Measurements from ENCODE around the gene BICRAL.

Gene BICRAL

DNA sequence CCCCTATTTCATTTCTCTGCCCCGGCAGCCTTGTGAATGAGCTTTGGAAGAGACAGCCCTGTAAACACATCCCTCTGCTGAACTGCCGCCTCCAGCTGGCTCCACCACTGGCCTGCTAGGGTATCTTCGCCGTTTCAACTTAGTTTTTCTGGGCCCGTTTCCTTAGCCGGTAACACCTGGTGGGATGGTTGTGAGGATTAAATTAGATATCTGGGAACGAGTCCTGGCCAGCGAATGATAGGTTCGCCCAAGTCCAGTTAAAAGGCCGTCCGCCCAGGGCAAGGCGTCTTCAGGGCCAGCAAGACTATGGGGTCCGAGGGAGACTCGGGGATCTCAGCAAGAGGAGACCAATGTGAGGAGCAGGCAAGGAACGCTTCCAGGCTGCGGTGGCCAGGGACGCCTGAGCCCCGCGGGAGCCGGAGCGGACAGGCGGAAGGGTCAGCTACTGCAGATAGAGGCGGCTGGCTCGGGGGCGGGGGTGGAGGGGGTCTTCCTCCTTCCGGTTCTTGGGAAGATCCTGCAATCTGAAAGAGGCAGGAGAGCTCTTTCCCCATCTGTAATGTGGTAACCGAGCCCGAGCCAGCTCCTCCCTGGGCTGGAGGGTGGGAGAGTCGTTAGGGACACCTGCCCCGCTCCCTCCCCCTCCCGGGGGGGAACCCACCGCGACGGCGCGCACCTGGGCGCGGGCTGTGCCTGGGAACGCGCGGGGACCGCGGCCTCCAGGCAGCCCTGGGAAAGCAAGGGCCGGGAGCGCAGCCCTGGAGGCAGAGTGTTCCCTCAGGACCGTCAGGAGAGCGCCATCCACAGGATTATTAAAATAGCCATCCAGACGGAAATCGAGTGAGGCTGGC lies 129.5 kb downstream of the BICRAL start:
- Mint-ChIP-seq H3K9me3 (no peaks in the 10 kb centered on the region), H3K27me3 (peaks cover 28% of the 10 kb centered on the region), H3K27ac (peak overlapping the region; percentile 26 to 90), H3K4me3 (peak overlapping the region; percentile 47 to 71), H3K4me1 (peaks cover 14% of the 10 kb centered on the region)
- ATAC-seq (no peak), DNase-seq (no peak)

GRCh38 chr6:42914546-42914945 lies 132.7 kb downstream of the BICRAL start:
- no peak overlapping the region for H3K4me3 Mint-ChIP-seq
- no peak overlapping the region for H3K27ac Mint-ChIP-seq
- peaks cover 29% of the 10 kb centered on the region for H3K27me3 Mint-ChIP-seq
- no peak for ATAC-seq
- H3K9me3 Mint-ChIP-seq: no peaks in the 10 kb centered on the region
- no peak for DNase-seq
- peaks cover 15% of the 10 kb centered on the region for H3K4me1 Mint-ChIP-seq

- Mint-ChIP-seq H3K27me3 (peaks cover 29% of the 10 kb centered on the region), H3K9me3 (no peaks in the 10 kb centered on the region), H3K27ac (peak within 1 kb of the TSS in 1 of 2 donors; percentile 71), H3K4me3 (no peak within 1 kb of the TSS), H3K4me1 (peaks cover 15% of the 10 kb centered on the region)
- no peak for DNase-seq
- ATAC-seq: peak; percentile 42
These were observed 133.9 kb downstream of the BICRAL start, which contains the start of gene PTCRA for GRCh38 chr6:42915732-42916131. Gene PTCRA, plus strand, starts transcription at chr6:42916053. Its CDS starts 17 bp downstream, at chr6:42916070.

DNA sequence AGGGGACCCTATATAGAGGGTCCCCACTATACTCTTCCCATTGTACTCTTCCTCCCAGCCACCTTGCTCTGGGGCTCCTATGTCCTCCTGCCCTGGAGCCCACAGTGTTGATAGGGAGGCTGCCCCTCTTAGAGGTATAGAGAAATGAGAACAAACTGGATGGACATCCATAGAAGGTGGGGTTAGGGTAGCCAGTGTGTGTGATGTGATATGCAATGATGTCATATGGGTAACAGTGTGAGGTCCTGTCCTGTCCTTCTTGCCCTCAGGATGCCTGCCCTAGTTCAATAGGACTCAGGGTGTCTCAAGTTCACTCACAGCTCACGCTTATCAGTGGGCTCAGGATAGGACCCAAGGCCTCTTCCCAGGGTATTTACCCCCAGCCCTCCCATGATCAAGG lies 134.4 kb downstream of the BICRAL start:
- H3K9me3 Mint-ChIP-seq: no peaks in the 10 kb centered on the region
- H3K27me3 Mint-ChIP-seq: peaks cover 24% of the 10 kb centered on the region
- no peak overlapping the region for H3K4me3 Mint-ChIP-seq
- no peak for DNase-seq
- ATAC-seq: peak; percentile 74
- H3K27ac Mint-ChIP-seq: peak overlapping the region in 1 of 2 donors; percentile 71
- H3K4me1 Mint-ChIP-seq: peaks cover 11% of the 10 kb centered on the region

All from stimulated activated naive CD8-positive, alpha-beta T cell treated with anti-CD3 and anti-CD28 coated beads, Interleukin-15, amount 100 ng/mL, for 72 hours (primary cell).